Measurements from ENCODE around the gene HELZ2.
"Not testable (repeated sequence)": the region's sequence is repeated elsewhere in the genome, so short reads cannot be mapped to it uniquely, and the experiment has no call there.

Gene HELZ2

GRCh38 chr20:63574156-63574828, at the start of gene HELZ2:
Gene HELZ2 (minus strand): TSS chr20:63574239. CDS start chr20:63572385, 1,854 bp downstream.
- DNase-seq: peak; percentile 54

GRCh38 chr20:63622732-63623131, 48.7 kb upstream of the HELZ2 start:
- no peak for DNase-seq

- DNase-seq: no peak
Observed at GRCh38 chr20:63622096-63622495, 48.1 kb upstream of the HELZ2 start.

- DNase-seq: no peak
Observed at GRCh38 chr20:63620991-63621390, 47.0 kb upstream of the HELZ2 start.

- no peak for DNase-seq
Observed at GRCh38 chr20:63619505-63619904, 45.5 kb upstream of the HELZ2 start.

GRCh38 chr20:63619086-63619485, 45.0 kb upstream of the HELZ2 start:
- no peak for DNase-seq

- DNase-seq: no peak
Observed at GRCh38 chr20:63618291-63618980, 44.4 kb upstream of the HELZ2 start.

GRCh38 chr20:63617876-63618265, 43.8 kb upstream of the HELZ2 start:
- DNase-seq: no peak

- DNase-seq: no peak
Observed at GRCh38 chr20:63617092-63617875, 43.2 kb upstream of the HELZ2 start.

GRCh38 chr20:63613863-63614594, 40.0 kb upstream of the HELZ2 start:
- DNase-seq: not testable (repeated sequence)

GRCh38 chr20:63612276-63612931, 38.4 kb upstream of the HELZ2 start:
- no peak for DNase-seq

GRCh38 chr20:63611646-63612045, 37.6 kb upstream of the HELZ2 start:
- DNase-seq: no peak

GRCh38 chr20:63610581-63611435, 36.8 kb upstream of the HELZ2 start:
- DNase-seq: no peak

- no peak for DNase-seq
Observed at GRCh38 chr20:63606686-63607085, 32.6 kb upstream of the HELZ2 start.

- no peak for DNase-seq
Observed at GRCh38 chr20:63602321-63602720, 28.3 kb upstream of the HELZ2 start.

- peak; percentile 21 for DNase-seq
Observed at GRCh38 chr20:63601679-63602078, 27.6 kb upstream of the HELZ2 start.

- no peak for DNase-seq
Observed at GRCh38 chr20:63599396-63600050, 25.5 kb upstream of the HELZ2 start.

GRCh38 chr20:63598479-63599395, 24.7 kb upstream of the HELZ2 start:
- DNase-seq: no peak

GRCh38 chr20:63597651-63598478, 23.8 kb upstream of the HELZ2 start:
- no peak for DNase-seq

All from activated CD4-positive, alpha-beta T cell treated with anti-CD3 and anti-CD28 coated beads, Interleukin-2, amount 50 U/mL, for 16 hours (primary cell).